Activated naive CD8-positive, alpha-beta T cell treated with anti-CD3 and anti-CD28 coated beads, Interleukin-2, amount 10 ng/mL, durations not matched to agents 7 days and 5 days (primary cell): ENCODE results near the gene KCNJ13. TPM values are rescaled to one million over a fixed set of nuclear protein-coding genes. Genes with fewer than 3 reads are reported as not detected.
"Not testable (repeated sequence)": the region's sequence is repeated elsewhere in the genome, so short reads cannot be mapped to it uniquely, and the experiment has no call there.

Experiments
- ATAC-seq: fragments of 150-1000 bp; cut with Tn5 transposase; one replicate; pipeline ENCODE4 v1.10.0; 2021; ENCODE audit warnings: low read depth, moderate library complexity
- POLR2A ChIA-PET: fragments of 350-600 bp; sonication (Branson Sonifier 250); formaldehyde crosslinking; loops from one replicate; lab custom pipeline; 2021; ENCODE audit warnings: antibody characterized with exemption; lab: Charles Lee
- DNase-seq: peaks from one replicate; pipeline ENCODE4 v3.0.0; 2021
- H3K27ac Mint-ChIP-seq: one replicate; pipeline ENCODE4 v1.8.0; 2022; ENCODE audit warnings: mild to moderate bottlenecking, mixed read lengths
- H3K27me3 Mint-ChIP-seq: one replicate; pipeline ENCODE4 v1.8.0; 2022; ENCODE audit warnings: mild to moderate bottlenecking, moderate library complexity, mixed read lengths
- H3K36me3 Mint-ChIP-seq: one replicate; pipeline ENCODE4 v1.8.0; 2021; ENCODE audit warnings: mild to moderate bottlenecking, mixed read lengths
- H3K4me1 Mint-ChIP-seq: one replicate; pipeline ENCODE4 v1.8.0; 2021; ENCODE audit warnings: mixed read lengths
- H3K4me3 Mint-ChIP-seq: one replicate; pipeline ENCODE4 v1.8.0; 2022; ENCODE audit warnings: mild to moderate bottlenecking, moderate library complexity, mixed read lengths
- H3K9me3 Mint-ChIP-seq: one replicate; pipeline ENCODE4 v1.8.0; 2021; ENCODE audit warnings: mixed read lengths
- total RNA-seq, 2 experiments: library from RNA; stranded (reverse); gene quantifications; one replicate each; pipeline ENCODE4 v1.2.3, GENCODE V29; 2021

Gene KCNJ13
- total RNA-seq, 2 experiments from 2014 or later, result not detected

GRCh38 chr2:232749331-232749730 lies 27.0 kb downstream of the KCNJ13 start:
- H3K27ac Mint-ChIP-seq, result no peak overlapping the region
- peaks cover 18% of the 10 kb centered on the region for H3K36me3 Mint-ChIP-seq
- H3K4me1 Mint-ChIP-seq, result peaks cover 15% of the 10 kb centered on the region
- POLR2A ChIA-PET, result no interaction called here
- no peaks in the 10 kb centered on the region for H3K9me3 Mint-ChIP-seq
- no peak overlapping the region for H3K4me3 Mint-ChIP-seq
- H3K27me3 Mint-ChIP-seq, result no peaks in the 10 kb centered on the region
- no peak for DNase-seq
- no peak for ATAC-seq

GRCh38 chr2:232748038-232748437 lies 28.3 kb downstream of the KCNJ13 start:
- Mint-ChIP-seq H3K9me3 (no peaks in the 10 kb centered on the region), H3K27me3 (no peaks in the 10 kb centered on the region), H3K36me3 (peaks cover 25% of the 10 kb centered on the region), H3K27ac (no peak overlapping the region), H3K4me3 (no peak overlapping the region), H3K4me1 (peaks cover 19% of the 10 kb centered on the region)
- POLR2A ChIA-PET, result no interaction called here
- DNase-seq (no peak), ATAC-seq (no peak)

GRCh38 chr2:232744963-232745362 lies 31.4 kb downstream of the KCNJ13 start:
- Mint-ChIP-seq H3K9me3 (no peaks in the 10 kb centered on the region), H3K27ac (peak overlapping the region; percentile 61), H3K27me3 (no peaks in the 10 kb centered on the region), H3K4me3 (peak overlapping the region; percentile 44), H3K36me3 (peaks cover 34% of the 10 kb centered on the region), H3K4me1 (peaks cover 19% of the 10 kb centered on the region)
- DNase-seq, result no peak
- peak; percentile 30 for ATAC-seq
- POLR2A ChIA-PET, result no interaction called here

- no peak overlapping the region for H3K27ac Mint-ChIP-seq
- DNase-seq, result no peak
- H3K27me3 Mint-ChIP-seq, result no peaks in the 10 kb centered on the region
Observed at GRCh38 chr2:232741972-232742371, 34.4 kb downstream of the KCNJ13 start.

GRCh38 chr2:232741294-232741693 lies 35.1 kb downstream of the KCNJ13 start:
- POLR2A ChIA-PET, result interaction anchor here (0.7 kb wide), 1 partner anchor 1678 kb away, joined by 3 read pairs; no protein-coding TSS in a partner anchor
- Mint-ChIP-seq H3K4me1 (peaks cover 15% of the 10 kb centered on the region), H3K4me3 (no peak overlapping the region), H3K36me3 (peaks cover 30% of the 10 kb centered on the region), H3K27ac (no peak overlapping the region), H3K27me3 (no peaks in the 10 kb centered on the region), H3K9me3 (no peaks in the 10 kb centered on the region)
- ATAC-seq (no peak), DNase-seq (no peak)

More at GRCh38 chr2:232741972-232742371, 34.4 kb downstream of the KCNJ13 start:
- POLR2A ChIA-PET, result no interaction called here
- Mint-ChIP-seq H3K4me3 (no peak overlapping the region), H3K4me1 (peaks cover 15% of the 10 kb centered on the region), H3K36me3 (peaks cover 28% of the 10 kb centered on the region), H3K9me3 (no peaks in the 10 kb centered on the region)
- no peak for ATAC-seq

- Mint-ChIP-seq H3K27ac (no peak overlapping the region), H3K36me3 (peaks cover 23% of the 10 kb centered on the region)
Observed at GRCh38 chr2:232731470-232731869, 44.9 kb downstream of the KCNJ13 start.

GRCh38 chr2:232728785-232729184 lies 47.6 kb downstream of the KCNJ13 start:
- no peak for DNase-seq
- Mint-ChIP-seq H3K4me1 (peaks cover 23% of the 10 kb centered on the region), H3K36me3 (peaks cover 33% of the 10 kb centered on the region), H3K9me3 (no peaks in the 10 kb centered on the region), H3K27me3 (no peaks in the 10 kb centered on the region), H3K4me3 (no peak overlapping the region), H3K27ac (no peak overlapping the region)
- POLR2A ChIA-PET, result no interaction called here
- ATAC-seq, result no peak

More at GRCh38 chr2:232731470-232731869, 44.9 kb downstream of the KCNJ13 start:
- Mint-ChIP-seq H3K9me3 (no peaks in the 10 kb centered on the region), H3K4me1 (peaks cover 22% of the 10 kb centered on the region), H3K4me3 (no peak overlapping the region), H3K27me3 (no peaks in the 10 kb centered on the region)
- POLR2A ChIA-PET, result no interaction called here
- DNase-seq, result no peak
- no peak for ATAC-seq

- POLR2A ChIA-PET, result no interaction called here
- peaks cover 47% of the 10 kb centered on the region for H3K4me1 Mint-ChIP-seq
- peak overlapping the region; percentile 62 for H3K27ac Mint-ChIP-seq
- no peak overlapping the region for H3K4me3 Mint-ChIP-seq
- H3K36me3 Mint-ChIP-seq, result peaks cover 51% of the 10 kb centered on the region
- H3K9me3 Mint-ChIP-seq, result no peaks in the 10 kb centered on the region
- H3K27me3 Mint-ChIP-seq, result no peaks in the 10 kb centered on the region
- ATAC-seq (no peak), DNase-seq (no peak)
Observed at GRCh38 chr2:232723027-232723426, 53.3 kb downstream of the KCNJ13 start.

GRCh38 chr2:232721882-232722281 lies 54.5 kb downstream of the KCNJ13 start:
- Mint-ChIP-seq H3K27ac (peak overlapping the region; percentile 78), H3K36me3 (peaks cover 50% of the 10 kb centered on the region), H3K27me3 (no peaks in the 10 kb centered on the region), H3K4me3 (peak overlapping the region; percentile 63), H3K9me3 (peaks cover 1% of the 10 kb centered on the region), H3K4me1 (peaks cover 41% of the 10 kb centered on the region)
- ATAC-seq, result peak; percentile 72
- POLR2A ChIA-PET, result interaction anchor here (1.5 to 1.8 kb wide), 2 partner anchors 24 to 339 kb away, joined by 3 to 4 read pairs; no protein-coding TSS in a partner anchor
- DNase-seq, result no peak

GRCh38 chr2:232721261-232721660 lies 55.1 kb downstream of the KCNJ13 start:
- POLR2A ChIA-PET, result interaction anchor here (1.5 to 1.8 kb wide), 2 partner anchors 23 to 339 kb away, joined by 3 to 4 read pairs; no protein-coding TSS in a partner anchor
- ATAC-seq, result peak; percentile 58
- peaks cover 38% of the 10 kb centered on the region for H3K4me1 Mint-ChIP-seq

GRCh38 chr2:232720056-232720455 lies 56.3 kb downstream of the KCNJ13 start:
- not testable (repeated sequence) for H3K27me3 Mint-ChIP-seq, H3K9me3 Mint-ChIP-seq
- POLR2A ChIA-PET, result interaction anchor here (1.8 kb wide), 1 partner anchor 22 kb away, joined by 4 read pairs; no protein-coding TSS in a partner anchor

More at GRCh38 chr2:232721261-232721660, 55.1 kb downstream of the KCNJ13 start:
- Mint-ChIP-seq H3K4me3 (peak overlapping the region; percentile 63), H3K27ac (peak overlapping the region; percentile 78), H3K27me3 (no peaks in the 10 kb centered on the region), H3K36me3 (peaks cover 53% of the 10 kb centered on the region), H3K9me3 (peaks cover 1% of the 10 kb centered on the region)
- no peak for DNase-seq

More at GRCh38 chr2:232720056-232720455, 56.3 kb downstream of the KCNJ13 start:
- not testable (repeated sequence) for H3K4me3 Mint-ChIP-seq, H3K27ac Mint-ChIP-seq, DNase-seq, ATAC-seq
- Mint-ChIP-seq H3K36me3 (peaks cover 55% of the 10 kb centered on the region), H3K4me1 (peaks cover 37% of the 10 kb centered on the region)

Other genes with a start within 250 kb of the KCNJ13 start
- not detected for gene CHRNG, start 236.9 kb downstream of the KCNJ13 start, total RNA-seq
- 10 to 100 TPM; 11.7 to 12.8 TPM for gene TIGD1, start 226.0 kb downstream of the KCNJ13 start, total RNA-seq
- gene EIF4E2, start 225.9 kb downstream of the KCNJ13 start, total RNA-seq, result 10 to 100 TPM; 61.0 to 65.2 TPM
- gene EFHD1, start 143.0 kb downstream of the KCNJ13 start, total RNA-seq, result 1 to 10 TPM; 7.6 to 8.8 TPM
- gene GIGYF2, start 79.2 kb downstream of the KCNJ13 start, total RNA-seq, result 10 to 100 TPM; 66.8 to 67.5 TPM
- gene SNORC, start 93.7 kb upstream of the KCNJ13 start, total RNA-seq, result 1 to 10 TPM; 1.5 to 2.1 TPM
- gene NGEF, start 236.7 kb upstream of the KCNJ13 start, total RNA-seq, result not detected